ENCODE measurements around the gene NHLH1. TPM values are rescaled to one million over a fixed set of nuclear protein-coding genes. Genes with fewer than 3 reads are reported as not detected.

NHLH1 gene
- total RNA-seq, 2 experiments from 2014 or later = 0.08 TPM; not detected in 1

- ATAC-seq (ENCODE audit: poor library complexity) (no peak), DNase-seq (no peak)
- no peaks in the 10 kb centered on the region for H3K9me3 Mint-ChIP-seq
Observed at GRCh38 chr1:160410406-160411005, 43.6 kb downstream of the NHLH1 start.

GRCh38 chr1:160411271-160412027, 44.6 kb downstream of the NHLH1 start:
- Histone ChIP-seq H3K27me3 (ENCODE audit: control insufficient read depth in 1 of 2, insufficient read depth in 2 of 2, low read length in 2 of 2) (peaks cover 0 to 3% of the 10 kb centered on the region in 2 experiments), H3K9me3 (ENCODE audit: control insufficient read depth in 1 of 2, insufficient read depth in 1 of 2, low read length in 2 of 2) (no peaks in the 10 kb centered on the region), H3K4me3 (ENCODE audit: low read length) (no peak overlapping the region), H3K36me3 (ENCODE audit: insufficient read depth, low read length) (no peaks in the 10 kb centered on the region), H3K4me1 (ENCODE audit: insufficient read depth, low read length) (no peaks in the 10 kb centered on the region), H3K27ac (ENCODE audit: low read depth in 1 of 2, low read length in 2 of 2) (no peak overlapping the region)
- Mint-ChIP-seq H3K4me1 (ENCODE audit: low read depth) (no peaks in the 10 kb centered on the region), H3K27ac (no peak overlapping the region), H3K9me3 (no peaks in the 10 kb centered on the region), H3K4me3 (no peak overlapping the region), H3K36me3 (ENCODE audit: low read depth) (no peaks in the 10 kb centered on the region), H3K27me3 (no peaks in the 10 kb centered on the region)
- intact Hi-C loops (cut with DNase I, micrococcal nuclease) = loop anchor here in 1 of 2 experiments (10.0 kb wide), 1 partner anchor 473 kb away; the partner anchor contains the start of gene ITLN1
- ATAC-seq (ENCODE audit: poor library complexity) (no peak), DNase-seq (no peak)
- ChIA-PET POLR2A (no interaction called here), CTCF (no interaction called here)
- TF ChIP-seq CTCF (IDR thresholded peaks at IDR 0.05) = no peak

More at GRCh38 chr1:160410406-160411005, 43.6 kb downstream of the NHLH1 start:
- H3K4me3 ChIP-seq (ENCODE audit: low read length) = no peak overlapping the region
- H3K4me1 Mint-ChIP-seq (ENCODE audit: low read depth) = no peaks in the 10 kb centered on the region
- no peak overlapping the region for H3K27ac Mint-ChIP-seq
- intact Hi-C loops (cut with DNase I, micrococcal nuclease) = loop anchor here in 1 of 2 experiments (10.0 kb wide), 1 partner anchor 474 kb away; the partner anchor contains the start of gene ITLN1
- no peaks in the 10 kb centered on the region for H3K27me3 Mint-ChIP-seq
- TF ChIP-seq CTCF (IDR thresholded peaks at IDR 0.05) = no peak
- H3K9me3 ChIP-seq (ENCODE audit: control insufficient read depth in 1 of 2, insufficient read depth in 1 of 2, low read length in 2 of 2) = no peaks in the 10 kb centered on the region
- ChIA-PET POLR2A (no interaction called here), CTCF (no interaction called here)
- H3K4me1 ChIP-seq (ENCODE audit: insufficient read depth, low read length) = no peaks in the 10 kb centered on the region
- H3K4me3 Mint-ChIP-seq = no peak overlapping the region
- H3K36me3 ChIP-seq (ENCODE audit: insufficient read depth, low read length) = no peaks in the 10 kb centered on the region
- peaks cover 0 to 3% of the 10 kb centered on the region in 2 experiments for H3K27me3 ChIP-seq (ENCODE audit: control insufficient read depth in 1 of 2, insufficient read depth in 2 of 2, low read length in 2 of 2)
- no peak overlapping the region for H3K27ac ChIP-seq (ENCODE audit: low read depth in 1 of 2, low read length in 2 of 2)
- H3K36me3 Mint-ChIP-seq (ENCODE audit: low read depth) = no peaks in the 10 kb centered on the region

GRCh38 chr1:160412028-160412362, 45.1 kb downstream of the NHLH1 start:
- Histone ChIP-seq H3K36me3 (ENCODE audit: insufficient read depth, low read length) (no peaks in the 10 kb centered on the region), H3K27me3 (ENCODE audit: control insufficient read depth in 1 of 2, insufficient read depth in 2 of 2, low read length in 2 of 2) (peaks cover 0 to 3% of the 10 kb centered on the region in 2 experiments), H3K27ac (ENCODE audit: low read depth in 1 of 2, low read length in 2 of 2) (no peak overlapping the region), H3K9me3 (ENCODE audit: control insufficient read depth in 1 of 2, insufficient read depth in 1 of 2, low read length in 2 of 2) (no peaks in the 10 kb centered on the region), H3K4me3 (ENCODE audit: low read length) (no peak overlapping the region), H3K4me1 (ENCODE audit: insufficient read depth, low read length) (no peaks in the 10 kb centered on the region)
- H3K27ac Mint-ChIP-seq = no peak overlapping the region
- no peak for ATAC-seq (ENCODE audit: poor library complexity)
- no peaks in the 10 kb centered on the region for H3K9me3 Mint-ChIP-seq
- H3K4me3 Mint-ChIP-seq = no peak overlapping the region
- DNase-seq = no peak
- no peak for TF ChIP-seq CTCF (IDR thresholded peaks at IDR 0.05)
- no peaks in the 10 kb centered on the region for H3K27me3 Mint-ChIP-seq
- H3K4me1 Mint-ChIP-seq (ENCODE audit: low read depth) = no peaks in the 10 kb centered on the region
- POLR2A ChIA-PET = no interaction called here
- H3K36me3 Mint-ChIP-seq (ENCODE audit: low read depth) = no peaks in the 10 kb centered on the region
- CTCF ChIA-PET = no interaction called here
- intact Hi-C loops (cut with DNase I, micrococcal nuclease) = loop anchor here in 1 of 2 experiments (10.0 kb wide), 1 partner anchor 473 kb away; the partner anchor contains the start of gene ITLN1

Data from CD4-positive, alpha-beta T cell (primary cell).